ENCODE data around the gene TMEM170A.

TMEM170A gene

GRCh38 chr16:75491876-75492275 lies 27.4 kb upstream of the TMEM170A start:
- ChIA-PET POLR2A (interaction anchor here (1.6 kb wide), 1 partner anchor 26 kb away, joined by 3 read pairs; no protein-coding TSS in a partner anchor), CTCF (interaction anchor here (1.2 kb wide), 1 partner anchor 19 kb away, joined by 4 read pairs; no protein-coding TSS in a partner anchor)
- no peak overlapping the region for H3K4me3 ChIP-seq (ENCODE audit: low read depth, low read length)
- no peak for TF ChIP-seq CTCF (IDR thresholded peaks at IDR 0.05; ENCODE audit: insufficient read depth, low read length, missing control alignments)
- DNase-seq (ENCODE audit: low read depth, low spot score): no peak

- DNase-seq (ENCODE audit: low read depth, low spot score): no peak
- TF ChIP-seq CTCF (IDR thresholded peaks at IDR 0.05; ENCODE audit: insufficient read depth, low read length, missing control alignments): no peak
- POLR2A ChIA-PET: no interaction called here
- H3K4me3 ChIP-seq (ENCODE audit: low read depth, low read length): no peak overlapping the region
- CTCF ChIA-PET: interaction anchor here (1.1 to 2.5 kb wide), 2 partner anchors 9 to 23 kb away, joined by 5 to 10 read pairs; partner anchors contain the start of gene TMEM170A
Observed at GRCh38 chr16:75488322-75488721, 23.8 kb upstream of the TMEM170A start.

GRCh38 chr16:75486676-75487313 lies 22.3 kb upstream of the TMEM170A start:
- no peak for TF ChIP-seq CTCF (IDR thresholded peaks at IDR 0.05; ENCODE audit: insufficient read depth, low read length, missing control alignments)
- POLR2A ChIA-PET: no interaction called here
- CTCF ChIA-PET: interaction anchor here (0.6 to 2.9 kb wide), 6 partner anchors 8 to 36 kb away, joined by 3 to 13 read pairs (median 4); partner anchors contain the start of genes CHST6 and TMEM170A

GRCh38 chr16:75486014-75486675 lies 21.7 kb upstream of the TMEM170A start:
- TF ChIP-seq CTCF (IDR thresholded peaks at IDR 0.05; ENCODE audit: insufficient read depth, low read length, missing control alignments): no peak
- ChIA-PET CTCF (interaction anchor here (1.4 to 3.4 kb wide), 5 partner anchors 9 to 21 kb away, joined by 3 to 22 read pairs (median 5); partner anchors contain the start of genes CHST6 and TMEM170A), POLR2A (no interaction called here)
- no peak overlapping the region for H3K4me3 ChIP-seq (ENCODE audit: low read depth, low read length)
- no peak for DNase-seq (ENCODE audit: low read depth, low spot score)

More at GRCh38 chr16:75486676-75487313, 22.3 kb upstream of the TMEM170A start:
- H3K4me3 ChIP-seq (ENCODE audit: low read depth, low read length): no peak overlapping the region
- DNase-seq (ENCODE audit: low read depth, low spot score): no peak

GRCh38 chr16:75485230-75486013 lies 20.9 kb upstream of the TMEM170A start:
- H3K4me3 ChIP-seq (ENCODE audit: low read depth, low read length): no peak overlapping the region
- ChIA-PET POLR2A (no interaction called here), CTCF (interaction anchor here (1.2 to 3.4 kb wide), 4 partner anchors 9 to 20 kb away, joined by 3 to 22 read pairs (median 8); partner anchors contain the start of genes CHST6 and TMEM170A)
- DNase-seq (ENCODE audit: low read depth, low spot score): no peak
- no peak for TF ChIP-seq CTCF (IDR thresholded peaks at IDR 0.05; ENCODE audit: insufficient read depth, low read length, missing control alignments)
